ENCODE measurements around the gene F2. TPM values are rescaled to one million over a fixed set of nuclear protein-coding genes. Genes with fewer than 3 reads are reported as not detected.

F2 gene
- total RNA-seq, 1 experiment from 2014 or later, result not detected

GRCh38 chr11:46778416-46778815, 59.4 kb downstream of the F2 start:
- POLR2A ChIA-PET (ENCODE audit: unreplicated experiment), result no interaction called here
- TF ChIP-seq CTCF (conservative IDR thresholded peaks at IDR 0.05; ENCODE audit: low read depth, low read length), result no peak
- no peak for TF ChIP-seq EZH2 (IDR thresholded peaks at IDR 0.05; ENCODE audit: low read length, unreplicated experiment)
- TF ChIP-seq EZH2phosphoT487 (IDR thresholded peaks at IDR 0.05; ENCODE audit: borderline replicate concordance, low read length), result no peak
- ATAC-seq (peak; percentile 79), DNase-seq (peak; percentile 53)
- no peak overlapping the region for H3K27ac ChIP-seq (ENCODE audit: low read length)
- H3K9me2 ChIP-seq (replicated peaks; ENCODE audit: low read length), result no peaks in the 10 kb centered on the region
- intact Hi-C loops (cut with micrococcal nuclease), result loop anchor here (2.0 kb wide), 1 partner anchor 78 kb away; the partner anchor contains the start of genes ARHGAP1 and ZNF408
- H3K9ac ChIP-seq (ENCODE audit: low read length), result no peak overlapping the region
- H3K4me2 ChIP-seq (ENCODE audit: low read length), result no peak overlapping the region
- no peaks in the 10 kb centered on the region for H3K4me1 ChIP-seq (ENCODE audit: insufficient read depth, low read length)
- H4K20me1 ChIP-seq (ENCODE audit: low read length), result no peaks in the 10 kb centered on the region; the same call in 1 of the 2 replicates
- H3K9me3 ChIP-seq (ENCODE audit: low read length), result no peaks in the 10 kb centered on the region
- H3K27me3 ChIP-seq (ENCODE audit: low read length), result no peaks in the 10 kb centered on the region
- H3K79me2 ChIP-seq (ENCODE audit: low read length), result no peaks in the 10 kb centered on the region
- no peak overlapping the region for H3K4me3 ChIP-seq (ENCODE audit: low read length)
- no peaks in the 10 kb centered on the region for H3F3A ChIP-seq (ENCODE audit: low read length, unreplicated experiment)
- peaks cover 56% of the 10 kb centered on the region for H3K36me3 ChIP-seq (ENCODE audit: low read depth, low read length)
- H2AFZ ChIP-seq (ENCODE audit: low read length), result no peak overlapping the region
- CTCF ChIA-PET, result no interaction called here
- no TSS peak for BruUV-seq (replicated peaks)

Small RNAs within 50 kb of the gene (microRNA-seq; reads per million reads assigned to microRNA genes)
- gene MIR5582 (ENCODE audit: unreplicated experiment), result 2.3 reads per million

Other genes with a start within 250 kb of the F2 start
- 15.8 and 18.0 TPM in 2 replicates for gene AMBRA1, start 125.2 kb upstream of the F2 start, total RNA-seq (2014; rRNA removed)
- 1.7 and 6.5 TPM in 2 replicates for gene HARBI1, start 102.0 kb upstream of the F2 start, total RNA-seq (2014; rRNA removed)
- 95.0 and 97.3 TPM in 2 replicates for gene ATG13, start 101.7 kb upstream of the F2 start, total RNA-seq (2014; rRNA removed)
- 16.1 and 27.1 TPM in 2 replicates for gene ARHGAP1, start 18.6 kb upstream of the F2 start, total RNA-seq (2014; rRNA removed)
- 7.1 and 7.3 TPM in 2 replicates for gene ZNF408, start 18.2 kb upstream of the F2 start, total RNA-seq (2014; rRNA removed)
- 86.4 and 91.1 TPM in 2 replicates for gene CKAP5, start 127.1 kb downstream of the F2 start, total RNA-seq (2014; rRNA removed)
- gene LRP4, start 199.3 kb downstream of the F2 start, total RNA-seq (2014; rRNA removed), result 0.87 and 3.1 TPM in 2 replicates
- gene CSTPP1, start 217.5 kb downstream of the F2 start, total RNA-seq (2014; rRNA removed), result 15.2 and 21.7 TPM in 2 replicates

Measured in PC-3 (cell line).